Spleen (tissue), 11 donors: ENCODE results near the gene NFU1. TPM values are rescaled to one million over a fixed set of nuclear protein-coding genes. Genes with fewer than 3 reads are reported as not detected.

ENCODE experiments used
- DNase-seq: peaks from one replicate; pipeline ENCODE4 v3.0.0-alpha.2; 2020
- H3K27ac ChIP-seq, 8 donors: fragments of 200-600 bp; sonication (generic) in 7 of 8; 1 replicate in 4 of 8; 2 replicates in 4 of 8; pipeline versions ENCODE4 v1.5.0 to v1.8.0; 2016 to 2021; ENCODE audit warnings: inconsistent platforms in 4 of 8, mild to moderate bottlenecking in 4 of 8, moderate library complexity in 1 of 8
- H3K27me3 ChIP-seq, 7 donors: fragments of 200-600 bp; sonication (generic) in 6 of 7; replicated peaks in 1 of 7; 1 replicate in 4 of 7; 2 replicates in 3 of 7; pipeline versions ENCODE4 v1.5.0 to v1.8.0; 2016 to 2021; ENCODE audit warnings: inconsistent platforms in 3 of 7, mild to moderate bottlenecking in 1 of 7
- H3K36me3 ChIP-seq, 6 donors: fragments of 200-600 bp; sonication (generic) in 5 of 6; 1 replicate in 4 of 6; 2 replicates in 2 of 6; pipeline versions ENCODE4 v1.5.0 to v1.8.0; 2016 to 2021; ENCODE audit warnings: inconsistent platforms in 2 of 6
- H3K4me1 ChIP-seq, 6 donors: fragments of 200-600 bp; sonication (generic) in 5 of 6; 1 replicate in 3 of 6; 2 replicates in 3 of 6; pipeline versions ENCODE4 v1.5.0 to v1.8.0; 2016 to 2021; ENCODE audit warnings: inconsistent platforms in 3 of 6
- H3K4me3 ChIP-seq, 8 donors: fragments of 200-600 bp; sonication (generic) in 7 of 8; 1 replicate in 4 of 8; 2 replicates in 4 of 8; pipeline versions ENCODE4 v1.5.0 to v1.8.0; 2016 to 2021; ENCODE audit warnings: inconsistent platforms in 4 of 8, mild to moderate bottlenecking in 4 of 8, moderate library complexity in 2 of 8
- H3K9me3 ChIP-seq, 8 donors: fragments of 200-600 bp; sonication (generic) in 7 of 8; 1 replicate in 4 of 8; 2 replicates in 4 of 8; pipeline versions ENCODE4 v1.5.0 to v1.8.0; 2016 to 2021; ENCODE audit warnings: inconsistent platforms in 4 of 8
- CTCF ChIP-seq, 11 experiments: fragments of 200-600 bp in 7 of 11; fragments of 450-650 bp in 4 of 11; sonication (generic) in 4 of 11; IDR thresholded peaks in 8 of 11; conservative IDR thresholded peaks in 3 of 11; 1 replicate in 7 of 11; 2 replicates in 4 of 11; pipeline versions ENCODE4 v1.4.0 to v1.8.0; 2016 to 2021; ENCODE audit warnings: antibody characterized with exemption in 11 of 11, inconsistent platforms in 4 of 11, mild to moderate bottlenecking in 1 of 11
- POLR2A ChIP-seq, 3 donors: fragments of 450-650 bp; IDR thresholded peaks; one replicate each; pipeline ENCODE4 v1.5.1; 2017; ENCODE audit warnings: antibody characterized with exemption in 3 of 3, mild to moderate bottlenecking in 1 of 3
- POLR2AphosphoS5 ChIP-seq, 3 donors: sonication (generic); formaldehyde crosslinking; IDR thresholded peaks; one replicate each; pipeline ENCODE4 v1.5.1; 2017; ENCODE audit warnings: antibody characterized with exemption in 3 of 3
- WGBS, 5 donors: extraction: QIAGEN DNeasy Blood & Tissue Kit in 3 of 5; methylation state at CpG; one replicate each; pipeline versions ENCODE4 v1.1.5 to v1.1.7; 2013 to 2018; 5-methylcytosine and 5-hydroxymethylcytosine counted together
- intact Hi-C: fragments of 100-400 bp; cut with DNase I; formaldehyde crosslinking; loops from one replicate; pipeline ENCODE4 v1.15.0; 2023; ENCODE audit warnings: low total_unique reads
- polyA plus RNA-seq, 3 donors: library from polyadenylated mRNA; stranded (reverse); fragments of 200-250 nt; gene quantifications; one replicate each; pipeline ENCODE4 v1.2.1, GENCODE V29; 2013
- total RNA-seq, 7 donors: library from RNA; depleted of rRNA in 3 of 7; stranded (reverse); fragments of >200 nt in 3 of 7; fragmentation: NEBNext Ultra II Directional in 4 of 7; extraction: Animal tissue kit (Norgen Biotek cat#: 25700) in 4 of 7; gene quantifications; one replicate each; pipeline versions ENCODE4 v1.1.0 to v1.2.1, GENCODE V29; 2016 to 2021
- donor health status: healthy with polysubstance abuse.
- donor health status: DM: no; HTN: no; CAD: no; lungs with moderate emphysema.
- donor health status: DM: no; HTN: no; CAD: no.
- donor health status: Bipolar disorder and iron deficiency.
- donor health status: healthy.
- donor health status: DM: no; HTN: no; CAD: no.
- donor health status: DM: yes; HTN: yes; CAD: no.

Gene NFU1
- total and polyA plus RNA-seq, 10 donors, result 24.8 to 53.0 (median 33.2) TPM

DNA sequence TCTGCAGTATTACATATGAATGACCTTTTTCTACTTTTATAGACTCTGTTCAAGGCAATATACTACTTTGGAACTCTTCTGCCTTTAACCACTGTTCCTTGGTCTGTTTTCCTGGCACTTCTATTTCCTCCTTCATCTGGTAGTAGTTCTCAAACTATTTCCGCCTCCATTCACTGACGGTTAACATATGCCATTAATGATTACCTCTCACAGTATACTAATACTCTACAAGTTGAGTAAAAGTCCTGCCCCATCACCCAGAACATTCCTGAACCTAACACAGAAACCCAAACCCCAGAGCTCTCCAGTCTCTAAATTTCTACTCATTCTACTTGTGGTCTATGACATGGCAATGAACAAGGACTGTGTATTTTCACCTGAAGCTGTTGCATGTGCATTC is 54.7 kb downstream of the NFU1 start:
- DNase-seq, result no peak
- Histone ChIP-seq H3K27ac (no peak overlapping the region), H3K36me3 (no peaks in the 10 kb centered on the region), H3K4me1 (peaks cover 9 to 75% (median 47%) of the 10 kb centered on the region in 6 donors), H3K9me3 (no peaks in the 10 kb centered on the region), H3K4me3 (no peak overlapping the region), H3K27me3 (no peaks in the 10 kb centered on the region)
- intact Hi-C loops, result no loop called here
- WGBS, 5 donors, result 87 to 92% (median 89%) methylated on average over 2 of the region's 2 CpGs
- no peak for TF ChIP-seq POLR2A (IDR thresholded peaks at IDR 0.05)
- no peak for TF ChIP-seq POLR2AphosphoS5 (IDR thresholded peaks at IDR 0.05)
- no peak for TF ChIP-seq CTCF (IDR thresholded peaks at IDR 0.05 in 8 of 11, conservative IDR thresholded peaks at IDR 0.05 in 3 of 11)

DNA sequence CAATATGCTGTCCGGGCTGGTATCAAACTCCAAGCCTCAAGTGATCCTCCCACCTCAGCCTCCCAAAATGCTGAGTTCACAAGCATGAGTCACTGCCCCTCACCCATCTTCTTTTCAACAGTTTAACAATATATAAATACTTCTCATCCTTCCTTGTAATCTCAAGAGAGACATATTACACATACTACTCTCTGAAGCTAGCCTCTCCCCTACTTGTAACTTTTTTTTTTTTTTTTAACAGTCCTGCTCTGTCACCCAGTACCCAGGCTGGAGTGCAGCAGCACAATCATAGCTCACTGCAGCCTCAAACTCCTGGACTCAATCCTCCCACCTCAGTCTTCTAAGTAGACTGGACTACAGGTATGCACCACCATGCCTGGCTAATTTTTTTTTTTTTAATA is 55.9 kb downstream of the NFU1 start:
- 84 to 100% (median 88%) methylated on average over 1 of the region's 1 CpG for WGBS, 5 donors
- peaks cover 9 to 73% (median 44%) of the 10 kb centered on the region in 6 donors for H3K4me1 ChIP-seq

GRCh38 chr2:69380072-69380917 is 56.9 kb downstream of the NFU1 start:
- TF ChIP-seq POLR2AphosphoS5 (IDR thresholded peaks at IDR 0.05) (no peak), CTCF (IDR thresholded peaks at IDR 0.05 in 8 of 11, conservative IDR thresholded peaks at IDR 0.05 in 3 of 11) (no peak), POLR2A (IDR thresholded peaks at IDR 0.05) (no peak)
- H3K9me3 ChIP-seq, result no peaks in the 10 kb centered on the region
- intact Hi-C loops, result no loop called here
- H3K4me1 ChIP-seq, result peaks cover under 1 to 73% (median 36%) of the 10 kb centered on the region in 6 donors
- H3K4me3 ChIP-seq, result no peak overlapping the region
- no peaks in the 10 kb centered on the region for H3K36me3 ChIP-seq
- 93 to 95% (median 94%) methylated on average over 12 of the region's 12 CpGs for WGBS, 5 donors
- no peak for DNase-seq
- no peak overlapping the region for H3K27ac ChIP-seq
- no peaks in the 10 kb centered on the region for H3K27me3 ChIP-seq

More for the DNA sequence above, 55.9 kb downstream of the NFU1 start:
- no peaks in the 10 kb centered on the region for H3K36me3 ChIP-seq
- no peaks in the 10 kb centered on the region for H3K9me3 ChIP-seq
- no peak for TF ChIP-seq POLR2A (IDR thresholded peaks at IDR 0.05)
- TF ChIP-seq CTCF (IDR thresholded peaks at IDR 0.05 in 8 of 11, conservative IDR thresholded peaks at IDR 0.05 in 3 of 11), result no peak
- no peak for TF ChIP-seq POLR2AphosphoS5 (IDR thresholded peaks at IDR 0.05)
- no peaks in the 10 kb centered on the region for H3K27me3 ChIP-seq
- no peak overlapping the region for H3K27ac ChIP-seq
- DNase-seq, result no peak
- no peak overlapping the region for H3K4me3 ChIP-seq
- intact Hi-C loops, result no loop called here

DNA sequence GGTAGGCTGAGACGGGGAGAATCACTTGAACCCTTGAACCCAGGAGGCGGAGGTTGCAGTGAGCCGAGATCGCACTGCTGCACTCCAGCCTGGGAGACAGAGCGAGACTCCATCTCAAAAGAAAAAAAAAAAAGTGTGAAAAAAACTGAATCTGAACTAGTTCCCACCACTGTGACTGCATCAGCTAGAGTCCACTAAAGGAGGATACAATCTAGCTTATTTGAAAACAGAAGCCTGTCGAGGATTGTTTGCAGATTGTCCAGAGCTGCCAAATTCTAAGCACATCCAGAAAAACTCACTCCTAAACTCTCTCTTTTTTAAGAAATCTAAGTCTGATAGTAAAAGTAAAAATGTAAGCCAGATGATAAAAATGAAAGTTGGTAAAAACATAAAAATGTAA is 60.8 kb downstream of the NFU1 start:
- no peak overlapping the region for H3K27ac ChIP-seq
- no peak for DNase-seq
- TF ChIP-seq CTCF (IDR thresholded peaks at IDR 0.05 in 8 of 11, conservative IDR thresholded peaks at IDR 0.05 in 3 of 11), result no peak
- H3K4me3 ChIP-seq, result no peak overlapping the region
- H3K4me1 ChIP-seq, result peaks cover 0 to 37% (median 6%) of the 10 kb centered on the region in 6 donors
- H3K36me3 ChIP-seq, result peaks cover 0 to 31% (median 19%) of the 10 kb centered on the region in 6 donors
- H3K9me3 ChIP-seq, result no peaks in the 10 kb centered on the region
- no peaks in the 10 kb centered on the region for H3K27me3 ChIP-seq
- 90 to 98% (median 95%) methylated on average over 6 of the region's 6 CpGs for WGBS, 5 donors
- intact Hi-C loops, result no loop called here
